H1 (cell line): ENCODE data around the gene LPCAT1. TPM values are rescaled to one million over a fixed set of nuclear protein-coding genes. Genes with fewer than 3 reads are reported as not detected.

ENCODE experiments used
- ASH2L ChIP-seq: fragments of 200-600, 300-600 bp; sonication (generic); IDR thresholded peaks from one replicate; pipeline ENCODE4 v1.7.1; 2017; ENCODE audit warnings: low read length
- CTBP2 ChIP-seq: IDR thresholded peaks from 2 replicates; pipeline ENCODE4 v1.7.0; 2011; ENCODE audit warnings: borderline replicate concordance, mild to moderate bottlenecking, moderate library complexity, mixed read lengths, low read length; ENCODE audit not compliant: insufficient read depth, insufficient read length
- EGR1 ChIP-seq: IDR thresholded peaks from 2 replicates; pipeline ENCODE4 v1.6.1; 2011; ENCODE audit warnings: low read depth, low read length, borderline replicate concordance
- HDAC2 ChIP-seq, 2 experiments: fragments of 300-600 bp in 1 of 2; sonication (generic) in 1 of 2; IDR thresholded peaks; 2 replicates each; pipeline ENCODE4 v1.6.1; 2011 to 2012; ENCODE audit warnings: low read depth in 2 of 2, low read length in 2 of 2, mild to moderate bottlenecking in 2 of 2, moderate library complexity in 2 of 2, borderline replicate concordance in 1 of 2, inconsistent platforms in 1 of 2
- HDAC6 ChIP-seq: IDR thresholded peaks from one replicate; pipeline ENCODE4 v1.7.1; 2012; ENCODE audit warnings: low read depth, mild to moderate bottlenecking, inconsistent platforms, low read length, moderate library complexity
- RXRA ChIP-seq: IDR thresholded peaks from 2 replicates; pipeline ENCODE4 v1.6.1; 2011; ENCODE audit warnings: low read depth, mild to moderate bottlenecking, low read length, moderate library complexity; ENCODE audit not compliant: insufficient read depth
- SUZ12 ChIP-seq: fragments of 200-600 bp; sonication (generic); IDR thresholded peaks from 2 replicates; pipeline ENCODE4 v1.6.1; 2012; ENCODE audit warnings: mild to moderate bottlenecking, inconsistent platforms, low read length, moderate library complexity, mixed read lengths
- TAF1 ChIP-seq: IDR thresholded peaks from 2 replicates; pipeline ENCODE4 v1.6.1; 2011; ENCODE audit warnings: mild to moderate bottlenecking, low read depth, low read length
- YY1 ChIP-seq: IDR thresholded peaks from 2 replicates; pipeline ENCODE4 v1.6.1; 2011; ENCODE audit warnings: low read depth, mild to moderate bottlenecking, low read length
- polyA plus RNA-seq, 7 experiments: library from polyadenylated mRNA; depleted of rRNA in 3 of 7; stranded (reverse) in 5 of 7; unstranded in 2 of 7; fragments of >200 nt in 5 of 7; fragments of 200-250 nt in 2 of 7; gene quantifications; 1 replicate in 5 of 7; 2 replicates in 1 of 7; 4 replicates in 1 of 7; pipeline versions ENCODE4 v1.2.1 to v1.2.3, GENCODE V29; 2011 to 2013; ENCODE audit warnings: missing spikeins in 2 of 7, mixed read lengths in 2 of 7
- total RNA-seq: library from RNA; stranded (reverse); fragmentation: NEBNext Ultra II Directional; extraction: Animal tissue kit (Norgen Biotek cat#: 25700); gene quantifications from 2 replicates; pipeline ENCODE4 v1.2.1, GENCODE V29; 2021
- TF ChIP-seq, protein P1 (sequence below): fragments of 300-600 bp; sonication (generic); IDR thresholded peaks from 2 replicates; pipeline ENCODE4 v1.7.1; 2012; ENCODE audit warnings: low read length, moderate library complexity, mild to moderate bottlenecking, inconsistent platforms; ENCODE audit not compliant: insufficient replicate concordance

Gene LPCAT1
- total and polyA plus RNA-seq, 2 of the 8 experiments (the other 6 are each of a cell fraction or from before 2014, with no cell fraction given), result 107 to 260 TPM

- TF ChIP-seq, protein P1, sequence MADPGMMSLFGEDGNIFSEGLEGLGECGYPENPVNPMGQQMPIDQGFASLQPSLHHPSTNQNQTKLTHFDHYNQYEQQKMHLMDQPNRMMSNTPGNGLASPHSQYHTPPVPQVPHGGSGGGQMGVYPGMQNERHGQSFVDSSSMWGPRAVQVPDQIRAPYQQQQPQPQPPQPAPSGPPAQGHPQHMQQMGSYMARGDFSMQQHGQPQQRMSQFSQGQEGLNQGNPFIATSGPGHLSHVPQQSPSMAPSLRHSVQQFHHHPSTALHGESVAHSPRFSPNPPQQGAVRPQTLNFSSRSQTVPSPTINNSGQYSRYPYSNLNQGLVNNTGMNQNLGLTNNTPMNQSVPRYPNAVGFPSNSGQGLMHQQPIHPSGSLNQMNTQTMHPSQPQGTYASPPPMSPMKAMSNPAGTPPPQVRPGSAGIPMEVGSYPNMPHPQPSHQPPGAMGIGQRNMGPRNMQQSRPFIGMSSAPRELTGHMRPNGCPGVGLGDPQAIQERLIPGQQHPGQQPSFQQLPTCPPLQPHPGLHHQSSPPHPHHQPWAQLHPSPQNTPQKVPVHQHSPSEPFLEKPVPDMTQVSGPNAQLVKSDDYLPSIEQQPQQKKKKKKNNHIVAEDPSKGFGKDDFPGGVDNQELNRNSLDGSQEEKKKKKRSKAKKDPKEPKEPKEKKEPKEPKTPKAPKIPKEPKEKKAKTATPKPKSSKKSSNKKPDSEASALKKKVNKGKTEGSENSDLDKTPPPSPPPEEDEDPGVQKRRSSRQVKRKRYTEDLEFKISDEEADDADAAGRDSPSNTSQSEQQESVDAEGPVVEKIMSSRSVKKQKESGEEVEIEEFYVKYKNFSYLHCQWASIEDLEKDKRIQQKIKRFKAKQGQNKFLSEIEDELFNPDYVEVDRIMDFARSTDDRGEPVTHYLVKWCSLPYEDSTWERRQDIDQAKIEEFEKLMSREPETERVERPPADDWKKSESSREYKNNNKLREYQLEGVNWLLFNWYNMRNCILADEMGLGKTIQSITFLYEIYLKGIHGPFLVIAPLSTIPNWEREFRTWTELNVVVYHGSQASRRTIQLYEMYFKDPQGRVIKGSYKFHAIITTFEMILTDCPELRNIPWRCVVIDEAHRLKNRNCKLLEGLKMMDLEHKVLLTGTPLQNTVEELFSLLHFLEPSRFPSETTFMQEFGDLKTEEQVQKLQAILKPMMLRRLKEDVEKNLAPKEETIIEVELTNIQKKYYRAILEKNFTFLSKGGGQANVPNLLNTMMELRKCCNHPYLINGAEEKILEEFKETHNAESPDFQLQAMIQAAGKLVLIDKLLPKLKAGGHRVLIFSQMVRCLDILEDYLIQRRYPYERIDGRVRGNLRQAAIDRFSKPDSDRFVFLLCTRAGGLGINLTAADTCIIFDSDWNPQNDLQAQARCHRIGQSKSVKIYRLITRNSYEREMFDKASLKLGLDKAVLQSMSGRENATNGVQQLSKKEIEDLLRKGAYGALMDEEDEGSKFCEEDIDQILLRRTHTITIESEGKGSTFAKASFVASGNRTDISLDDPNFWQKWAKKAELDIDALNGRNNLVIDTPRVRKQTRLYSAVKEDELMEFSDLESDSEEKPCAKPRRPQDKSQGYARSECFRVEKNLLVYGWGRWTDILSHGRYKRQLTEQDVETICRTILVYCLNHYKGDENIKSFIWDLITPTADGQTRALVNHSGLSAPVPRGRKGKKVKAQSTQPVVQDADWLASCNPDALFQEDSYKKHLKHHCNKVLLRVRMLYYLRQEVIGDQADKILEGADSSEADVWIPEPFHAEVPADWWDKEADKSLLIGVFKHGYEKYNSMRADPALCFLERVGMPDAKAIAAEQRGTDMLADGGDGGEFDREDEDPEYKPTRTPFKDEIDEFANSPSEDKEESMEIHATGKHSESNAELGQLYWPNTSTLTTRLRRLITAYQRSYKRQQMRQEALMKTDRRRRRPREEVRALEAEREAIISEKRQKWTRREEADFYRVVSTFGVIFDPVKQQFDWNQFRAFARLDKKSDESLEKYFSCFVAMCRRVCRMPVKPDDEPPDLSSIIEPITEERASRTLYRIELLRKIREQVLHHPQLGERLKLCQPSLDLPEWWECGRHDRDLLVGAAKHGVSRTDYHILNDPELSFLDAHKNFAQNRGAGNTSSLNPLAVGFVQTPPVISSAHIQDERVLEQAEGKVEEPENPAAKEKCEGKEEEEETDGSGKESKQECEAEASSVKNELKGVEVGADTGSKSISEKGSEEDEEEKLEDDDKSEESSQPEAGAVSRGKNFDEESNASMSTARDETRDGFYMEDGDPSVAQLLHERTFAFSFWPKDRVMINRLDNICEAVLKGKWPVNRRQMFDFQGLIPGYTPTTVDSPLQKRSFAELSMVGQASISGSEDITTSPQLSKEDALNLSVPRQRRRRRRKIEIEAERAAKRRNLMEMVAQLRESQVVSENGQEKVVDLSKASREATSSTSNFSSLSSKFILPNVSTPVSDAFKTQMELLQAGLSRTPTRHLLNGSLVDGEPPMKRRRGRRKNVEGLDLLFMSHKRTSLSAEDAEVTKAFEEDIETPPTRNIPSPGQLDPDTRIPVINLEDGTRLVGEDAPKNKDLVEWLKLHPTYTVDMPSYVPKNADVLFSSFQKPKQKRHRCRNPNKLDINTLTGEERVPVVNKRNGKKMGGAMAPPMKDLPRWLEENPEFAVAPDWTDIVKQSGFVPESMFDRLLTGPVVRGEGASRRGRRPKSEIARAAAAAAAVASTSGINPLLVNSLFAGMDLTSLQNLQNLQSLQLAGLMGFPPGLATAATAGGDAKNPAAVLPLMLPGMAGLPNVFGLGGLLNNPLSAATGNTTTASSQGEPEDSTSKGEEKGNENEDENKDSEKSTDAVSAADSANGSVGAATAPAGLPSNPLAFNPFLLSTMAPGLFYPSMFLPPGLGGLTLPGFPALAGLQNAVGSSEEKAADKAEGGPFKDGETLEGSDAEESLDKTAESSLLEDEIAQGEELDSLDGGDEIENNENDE, result no peak
- TF ChIP-seq EGR1 (no peak), TAF1 (no peak), CTBP2 (no peak), YY1 (no peak), ASH2L (no peak), SUZ12 (no peak), HDAC2 (IDR thresholded peaks at IDR 0.05; ENCODE audit: borderline replicate concordance in 1 of 2, low read depth in 2 of 2, low read length in 2 of 2) (no peak), HDAC6 (no peak), RXRA (no peak)
Observed at GRCh38 chr5:1415626-1416360, 108.0 kb downstream of the LPCAT1 start (continued).
